Stimulated activated CD4-positive, alpha-beta T cell treated with anti-CD3 and anti-CD28 coated beads, Interleukin-15, amount 100 ng/mL, for 24 hours (primary cell): ENCODE data around the gene RTL3.
A peak's percentile ranks its signal among the peaks of the same experiment; 100 is the strongest.
"Not testable (repeated sequence)": the region's sequence is repeated elsewhere in the genome, so short reads cannot be mapped to it uniquely, and the experiment has no call there.

Experiments used
- DNase-seq: peaks from one replicate; pipeline ENCODE4 v3.0.0-alpha.2; 2020

The RTL3 gene, protein sequence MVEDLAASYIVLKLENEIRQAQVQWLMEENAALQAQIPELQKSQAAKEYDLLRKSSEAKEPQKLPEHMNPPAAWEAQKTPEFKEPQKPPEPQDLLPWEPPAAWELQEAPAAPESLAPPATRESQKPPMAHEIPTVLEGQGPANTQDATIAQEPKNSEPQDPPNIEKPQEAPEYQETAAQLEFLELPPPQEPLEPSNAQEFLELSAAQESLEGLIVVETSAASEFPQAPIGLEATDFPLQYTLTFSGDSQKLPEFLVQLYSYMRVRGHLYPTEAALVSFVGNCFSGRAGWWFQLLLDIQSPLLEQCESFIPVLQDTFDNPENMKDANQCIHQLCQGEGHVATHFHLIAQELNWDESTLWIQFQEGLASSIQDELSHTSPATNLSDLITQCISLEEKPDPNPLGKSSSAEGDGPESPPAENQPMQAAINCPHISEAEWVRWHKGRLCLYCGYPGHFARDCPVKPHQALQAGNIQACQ

DNA sequence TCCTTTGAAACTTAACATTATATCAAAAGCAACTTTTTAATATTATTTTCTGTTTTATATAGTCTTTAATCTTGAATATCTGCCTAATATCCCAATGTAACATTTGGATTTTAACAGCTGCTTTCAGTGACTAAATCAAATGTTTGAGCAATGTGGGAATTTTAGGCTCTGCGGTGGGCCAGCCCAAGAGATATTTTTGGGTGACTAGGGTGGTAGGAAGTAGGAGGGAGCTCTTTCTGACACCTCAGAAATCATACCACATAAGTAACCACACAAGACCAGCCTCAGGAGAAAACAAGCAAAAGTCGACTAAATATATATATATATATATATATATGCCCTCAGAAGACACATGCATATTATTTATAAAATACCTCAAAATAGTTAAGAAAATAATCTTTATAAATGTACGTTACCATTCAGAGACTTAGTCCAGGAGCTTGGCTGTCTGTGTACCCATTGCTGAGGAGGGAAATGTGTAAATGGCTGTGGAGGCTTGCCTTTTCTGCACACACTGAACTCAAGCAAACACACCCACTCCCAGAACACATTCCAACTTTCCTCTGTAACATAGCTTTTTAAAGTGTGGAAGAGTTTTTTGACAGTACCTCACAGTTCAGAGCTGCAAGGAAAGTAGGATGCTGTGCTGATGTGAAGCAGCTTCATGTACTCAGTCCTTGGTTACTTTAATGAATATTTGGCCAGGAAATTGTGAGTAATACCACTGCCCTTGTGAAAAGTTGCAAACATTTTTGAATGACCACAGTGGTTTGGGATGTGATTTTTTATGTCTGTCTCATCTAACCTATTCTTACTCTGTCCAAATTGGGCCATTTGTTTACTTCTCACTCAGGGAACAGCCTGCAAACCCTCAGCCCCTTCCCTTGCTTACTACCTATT, at the start of gene RTL3:
Gene RTL3 (minus strand): TSS at position 484 of the 900 bp plus-strand sequence. CDS start 908 bp downstream, outside the sequence.
- DNase-seq: no peak

DNA sequence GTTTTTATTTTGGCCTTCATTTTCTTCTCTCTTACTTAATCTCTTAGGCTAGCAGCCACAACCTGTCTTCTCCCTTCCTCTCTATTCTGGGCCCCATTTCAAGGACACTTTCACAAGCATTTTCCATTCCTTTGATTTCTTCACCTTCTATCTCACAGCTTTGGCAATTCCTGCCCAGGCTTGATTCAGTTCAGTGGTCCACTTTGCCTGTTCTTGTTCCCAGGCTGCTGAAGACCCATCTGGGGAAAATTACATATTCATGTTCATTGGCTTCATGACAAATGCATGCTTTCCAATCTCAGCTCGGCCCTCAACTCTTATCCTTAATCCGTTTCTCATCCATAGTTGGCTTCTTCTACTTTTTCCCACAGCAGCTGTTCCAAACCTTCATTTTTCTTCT, 49.7 kb upstream of the RTL3 start:
- no peak for DNase-seq

DNA sequence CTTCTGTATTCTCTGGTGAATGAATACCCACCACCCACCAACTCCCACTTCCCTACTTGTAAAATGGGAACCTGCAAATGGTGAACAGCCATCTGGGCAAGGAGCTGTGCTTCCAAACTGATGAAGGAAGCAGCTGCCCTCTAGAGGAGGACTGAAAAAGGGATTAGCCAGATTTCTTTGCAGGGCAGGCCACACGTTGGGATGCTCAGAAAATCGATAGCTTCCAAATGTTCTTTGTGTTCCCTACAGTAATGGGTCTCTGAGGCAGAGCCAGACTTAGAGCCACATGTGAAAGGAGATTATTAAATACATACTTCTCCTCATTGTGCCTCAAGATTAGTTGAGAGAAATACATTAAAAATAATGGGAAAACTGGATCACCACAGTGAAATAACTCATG, 49.1 kb upstream of the RTL3 start:
- peak; percentile 1 for DNase-seq

DNA sequence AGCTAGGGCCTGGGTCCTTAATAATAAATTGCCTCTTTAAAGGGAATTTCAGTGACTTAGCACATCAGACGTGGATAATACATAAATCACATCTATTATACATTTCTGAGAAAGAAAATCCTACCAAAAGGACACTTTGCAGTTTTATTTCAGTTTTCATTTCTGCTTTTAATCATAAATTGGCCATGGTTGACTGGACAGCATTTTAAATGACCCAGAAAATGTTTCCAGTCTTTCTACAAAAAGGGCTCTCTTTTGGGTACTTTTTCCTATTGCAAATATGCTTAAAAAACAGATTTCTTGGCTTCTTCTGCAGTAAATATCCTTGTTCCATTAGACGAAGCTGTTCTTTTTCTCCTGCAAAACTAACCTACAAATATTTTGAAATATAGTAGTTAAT, 46.9 kb upstream of the RTL3 start:
- DNase-seq: no peak

DNA sequence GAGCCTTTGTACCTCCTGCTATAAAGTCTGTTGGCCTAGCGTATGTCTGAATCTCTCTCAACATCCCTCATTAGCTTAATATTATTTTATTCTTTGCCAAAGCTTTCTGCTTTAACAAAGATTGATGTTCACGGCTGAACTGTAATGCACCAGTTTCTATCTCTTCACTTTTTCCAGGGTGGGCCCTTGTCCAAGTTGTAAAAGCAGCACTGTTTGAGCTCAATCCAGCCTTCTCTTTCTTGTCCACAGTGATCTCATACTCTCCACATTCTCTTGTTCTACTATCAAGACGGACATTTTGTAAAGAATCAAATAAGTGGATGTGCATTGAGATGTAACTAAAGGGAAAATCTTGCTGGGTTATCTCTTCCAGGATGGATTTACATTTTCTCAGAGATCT, 34.4 kb upstream of the RTL3 start:
- no peak for DNase-seq

DNA sequence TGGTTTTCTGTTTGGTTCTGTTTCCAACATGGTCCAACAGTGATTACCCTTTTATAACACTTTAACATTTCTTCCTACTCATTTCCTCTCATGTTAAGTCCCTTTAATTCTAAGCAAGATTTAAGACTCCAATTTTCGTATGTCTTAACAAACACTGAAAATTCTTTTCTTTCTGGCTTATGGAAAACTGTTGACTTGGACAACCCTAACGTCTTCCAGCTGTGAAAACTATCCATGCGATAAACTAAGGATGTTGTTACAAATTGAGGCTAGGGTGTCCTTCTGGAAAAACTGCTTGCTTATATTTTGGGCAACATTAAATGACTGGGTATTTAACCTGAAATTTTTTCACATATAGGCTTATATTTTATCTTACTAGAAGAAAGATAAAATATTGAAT, 33.9 kb upstream of the RTL3 start:
- DNase-seq: no peak

DNA sequence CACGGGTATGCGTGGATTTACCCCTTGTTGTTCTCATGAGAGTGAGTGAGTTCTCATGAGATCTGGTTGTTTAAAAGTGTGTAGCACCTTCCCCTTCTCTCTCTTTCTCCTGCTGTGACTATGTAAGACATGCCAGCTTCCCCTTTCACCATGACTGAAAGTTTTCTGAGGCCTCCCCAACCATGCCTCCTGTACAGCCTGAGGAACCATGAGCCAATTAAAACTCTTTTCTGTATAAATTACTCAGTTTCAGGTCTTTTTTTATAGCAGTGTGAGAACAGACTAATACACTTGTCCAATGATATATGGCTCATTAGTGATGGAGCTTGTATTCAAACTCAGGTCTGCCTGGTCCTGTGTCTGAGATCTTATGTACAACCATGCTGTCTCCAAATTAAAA, 28.5 kb upstream of the RTL3 start:
- no peak for DNase-seq

DNA sequence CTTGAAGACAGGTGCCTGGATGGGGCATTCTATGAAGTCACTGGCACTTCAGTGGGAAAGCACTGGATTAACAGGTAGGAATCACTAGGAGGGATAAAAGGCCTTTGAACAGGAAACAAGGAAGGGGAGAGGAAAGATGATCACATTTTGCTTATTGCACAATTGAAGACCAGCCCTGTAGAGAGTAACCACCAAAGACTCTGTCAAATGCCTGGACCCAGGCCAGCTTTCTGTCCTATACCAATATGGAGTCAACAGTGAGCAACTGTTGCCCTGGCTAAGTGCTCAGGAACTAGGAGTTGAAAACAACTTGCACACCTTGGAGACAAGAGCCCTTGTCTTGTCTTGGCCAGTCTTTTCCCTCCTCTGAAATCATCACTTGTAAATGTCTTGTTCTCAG, 14.1 kb upstream of the RTL3 start:
- no peak for DNase-seq

DNA sequence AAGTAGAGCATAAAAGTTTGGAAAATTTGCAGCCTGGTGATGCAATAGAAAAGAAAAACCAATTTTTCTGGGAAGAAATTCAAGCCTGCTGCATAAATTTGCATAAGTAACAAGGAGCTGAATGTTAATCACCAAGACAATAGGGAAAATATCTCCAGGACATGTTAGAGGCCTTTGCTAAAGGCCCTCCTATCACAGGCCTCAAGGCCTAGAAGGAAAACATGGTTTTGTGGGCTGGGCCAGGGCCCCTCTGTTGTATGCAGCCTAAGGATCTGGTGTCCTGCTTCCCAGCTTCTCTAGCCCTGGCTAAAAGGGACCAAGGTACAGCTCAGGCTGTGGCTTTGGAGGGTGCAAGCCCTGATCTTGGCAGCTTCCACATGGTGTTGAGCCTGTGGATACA, 6.2 kb upstream of the RTL3 start:
- DNase-seq: no peak

DNA sequence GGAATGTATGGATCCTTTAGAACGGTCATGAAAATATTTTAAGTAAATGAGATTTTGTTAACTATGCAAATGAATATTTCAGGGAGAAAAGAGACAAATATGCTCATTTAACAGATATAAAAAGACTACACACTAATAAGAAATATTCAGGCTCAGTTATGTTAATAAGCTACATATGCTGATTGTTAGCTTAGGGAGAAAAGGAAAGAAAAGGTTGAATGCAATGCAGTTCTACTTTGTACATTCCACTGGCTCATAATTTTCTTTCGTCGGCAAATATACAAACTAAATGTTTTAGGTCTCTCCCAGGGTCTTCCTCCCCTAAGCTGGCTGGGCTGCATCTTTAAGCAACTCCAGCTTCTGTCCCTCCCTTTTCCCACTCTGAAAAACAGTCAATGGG, 2.7 kb upstream of the RTL3 start:
- DNase-seq: no peak

DNA sequence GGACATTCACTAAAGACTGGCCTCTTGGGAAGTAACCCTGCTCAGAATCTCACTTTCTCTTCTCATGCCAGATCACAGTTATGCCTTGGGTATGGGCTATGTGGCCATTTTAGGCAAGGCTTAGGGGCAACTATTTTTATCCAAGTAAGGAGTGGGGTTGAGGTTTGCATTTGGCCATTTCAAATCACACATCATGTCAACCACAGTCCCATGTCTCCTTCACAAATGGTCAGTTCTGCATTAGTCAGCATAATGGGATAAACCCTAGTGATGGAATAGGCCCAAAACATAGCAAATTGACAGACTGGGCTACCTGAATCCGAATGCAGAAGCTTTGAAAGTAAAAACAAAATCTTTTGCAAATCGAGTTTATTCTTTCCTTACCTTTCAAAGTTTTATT, 827 bp upstream of the RTL3 start:
- DNase-seq: no peak

DNA sequence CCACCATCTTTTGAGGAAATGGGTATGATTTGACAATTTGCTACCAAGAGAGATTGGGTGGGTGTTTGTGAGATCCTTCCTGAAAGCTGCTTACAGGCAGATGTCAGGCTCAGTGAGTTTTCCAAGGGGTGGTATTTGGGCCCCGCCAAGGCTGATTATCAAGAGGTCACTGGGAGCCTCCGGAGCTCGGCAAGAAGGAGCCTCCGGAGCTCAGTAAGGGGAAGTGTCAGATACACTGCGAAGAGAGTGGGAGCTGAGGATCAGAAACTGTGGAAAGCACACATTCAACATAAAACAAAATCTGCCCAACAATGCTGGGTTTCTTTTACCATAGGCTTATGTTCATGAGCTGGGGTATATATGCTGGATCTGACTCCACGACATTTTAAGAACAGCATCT, 714 bp downstream of the RTL3 start:
- DNase-seq: no peak

DNA sequence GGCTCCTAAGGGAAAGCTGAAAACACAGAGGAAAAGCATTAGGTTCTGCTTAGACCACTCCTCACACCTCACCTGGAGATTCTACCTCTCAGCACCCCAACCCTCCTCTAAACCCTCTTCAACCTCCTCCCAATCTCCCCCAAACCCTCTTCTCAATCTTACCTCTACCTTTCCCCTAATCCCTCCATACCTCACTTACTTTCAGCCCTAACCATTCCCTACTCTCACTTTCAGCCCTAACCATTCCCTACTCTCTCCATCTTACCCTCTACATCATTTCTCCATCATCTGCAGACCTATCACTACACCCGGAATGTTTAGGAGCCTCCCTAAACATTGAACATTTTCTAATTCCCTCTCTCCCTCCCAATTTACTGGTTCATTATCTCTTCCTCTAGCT, 3.5 kb downstream of the RTL3 start:
- DNase-seq: no peak

DNA sequence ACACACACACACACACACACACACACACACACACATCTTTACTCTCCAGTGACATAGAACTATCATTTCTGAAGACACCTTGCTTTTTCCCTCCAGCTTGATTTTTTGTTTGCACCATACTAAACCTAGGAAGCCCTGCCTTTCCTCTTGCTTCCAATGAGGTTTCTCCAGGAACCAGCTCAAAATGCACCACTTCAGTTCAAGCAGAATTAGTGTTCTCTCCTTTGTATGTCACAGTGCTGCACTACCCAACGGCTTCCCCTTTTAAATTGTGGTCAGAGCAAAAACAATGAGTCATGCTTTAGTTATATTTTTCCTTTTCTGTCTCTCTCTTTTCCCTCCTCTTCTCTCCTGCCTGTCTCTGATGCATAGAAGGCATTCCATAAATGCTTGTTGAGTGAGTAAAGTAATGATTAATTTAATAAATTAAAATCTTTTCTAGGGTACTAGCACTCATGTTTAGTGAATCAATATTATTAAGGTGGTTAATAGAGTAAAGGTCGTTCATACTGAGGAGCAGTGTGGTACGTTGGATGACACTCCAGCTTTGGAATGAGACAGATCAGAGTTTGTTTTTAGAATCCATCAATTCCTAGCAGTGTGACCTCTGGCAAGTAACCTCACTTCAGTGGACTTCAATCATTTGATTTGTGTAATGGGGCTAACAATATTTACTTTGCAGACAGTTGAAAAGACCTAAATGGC, 5.9 kb downstream of the RTL3 start:
- DNase-seq: no peak

DNA sequence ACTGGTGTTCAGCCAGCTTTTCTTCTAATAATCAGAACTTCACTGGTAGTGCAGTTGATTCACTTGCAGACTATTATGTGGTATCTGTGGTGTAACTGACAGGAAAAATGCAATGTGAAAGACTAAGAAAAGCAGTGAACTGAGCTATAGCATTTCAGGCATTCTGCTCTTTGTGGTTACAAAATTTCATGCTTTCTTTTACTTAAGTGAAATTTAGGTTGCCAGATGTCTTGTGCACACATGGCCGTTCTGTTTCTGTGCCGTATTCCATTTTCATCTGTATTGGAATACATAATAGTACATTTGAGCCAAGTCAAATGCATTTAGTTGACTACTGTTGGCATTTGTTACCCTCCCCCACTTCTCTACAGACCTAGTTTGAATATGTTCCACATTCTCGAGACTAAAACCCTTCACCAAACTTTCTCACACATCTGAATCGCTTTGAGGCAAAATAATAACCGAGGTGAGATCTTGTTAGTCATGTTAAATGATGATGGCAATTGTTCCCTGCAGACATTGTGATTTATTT, 8.2 kb downstream of the RTL3 start:
- no peak for DNase-seq

DNA sequence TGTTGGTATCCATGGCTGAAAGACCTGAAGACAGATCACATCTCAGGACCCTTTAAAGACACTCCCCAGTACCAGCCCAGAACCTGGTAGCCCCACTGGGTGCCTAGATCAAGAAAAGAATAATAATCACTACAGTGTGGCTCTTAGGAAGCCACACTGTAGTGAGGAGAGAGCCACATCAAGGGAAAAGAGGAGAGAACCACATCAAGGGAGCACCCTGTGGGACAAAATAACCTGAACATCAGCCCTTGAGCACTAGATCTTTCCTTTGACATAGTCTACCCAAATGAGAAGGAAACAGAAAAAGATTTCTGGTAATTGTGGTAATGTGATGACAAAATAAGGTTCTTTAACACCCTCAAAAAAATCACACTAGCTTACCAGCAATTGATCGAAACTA, 15.3 kb downstream of the RTL3 start:
- DNase-seq: no peak

DNA sequence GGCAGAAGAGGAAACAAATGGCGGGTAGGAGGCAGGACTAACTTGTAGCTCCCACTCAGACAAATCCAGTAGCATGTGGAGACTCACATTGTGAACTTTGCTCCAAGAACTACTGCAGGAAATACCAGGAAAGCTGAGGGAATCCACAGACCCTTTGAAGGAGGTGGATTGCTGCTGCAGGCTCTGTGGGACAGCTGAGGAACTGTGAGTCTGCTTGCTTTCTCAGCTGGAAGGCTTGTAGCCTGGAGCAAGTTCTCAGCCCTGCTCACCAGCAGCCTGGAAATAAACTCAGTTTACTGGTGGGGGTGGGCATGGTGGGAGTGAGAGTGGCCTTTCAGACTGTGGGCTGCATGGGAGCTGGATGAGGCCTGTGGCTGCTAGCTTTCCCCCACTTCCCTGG, 16.0 kb downstream of the RTL3 start:
- DNase-seq: no peak

DNA sequence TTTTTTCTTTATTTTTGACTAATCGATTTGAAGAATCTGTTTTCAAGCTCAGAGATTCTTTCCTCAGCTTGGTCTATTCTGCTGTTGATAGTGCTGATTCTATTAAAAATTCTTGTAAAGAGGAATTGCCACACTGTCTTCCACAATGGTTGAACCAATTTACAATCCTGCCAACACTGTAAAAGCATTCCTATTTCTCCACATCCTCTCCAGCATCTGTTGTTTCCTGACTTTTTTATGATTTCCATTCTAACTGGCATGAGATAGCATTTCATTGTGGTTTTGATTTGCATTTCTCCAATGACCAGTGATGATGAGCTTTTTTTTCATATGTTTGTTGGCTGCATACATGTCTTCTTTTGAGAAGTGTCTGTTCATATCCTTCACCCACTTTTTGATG, 23.0 kb downstream of the RTL3 start:
- not testable (repeated sequence) for DNase-seq

DNA sequence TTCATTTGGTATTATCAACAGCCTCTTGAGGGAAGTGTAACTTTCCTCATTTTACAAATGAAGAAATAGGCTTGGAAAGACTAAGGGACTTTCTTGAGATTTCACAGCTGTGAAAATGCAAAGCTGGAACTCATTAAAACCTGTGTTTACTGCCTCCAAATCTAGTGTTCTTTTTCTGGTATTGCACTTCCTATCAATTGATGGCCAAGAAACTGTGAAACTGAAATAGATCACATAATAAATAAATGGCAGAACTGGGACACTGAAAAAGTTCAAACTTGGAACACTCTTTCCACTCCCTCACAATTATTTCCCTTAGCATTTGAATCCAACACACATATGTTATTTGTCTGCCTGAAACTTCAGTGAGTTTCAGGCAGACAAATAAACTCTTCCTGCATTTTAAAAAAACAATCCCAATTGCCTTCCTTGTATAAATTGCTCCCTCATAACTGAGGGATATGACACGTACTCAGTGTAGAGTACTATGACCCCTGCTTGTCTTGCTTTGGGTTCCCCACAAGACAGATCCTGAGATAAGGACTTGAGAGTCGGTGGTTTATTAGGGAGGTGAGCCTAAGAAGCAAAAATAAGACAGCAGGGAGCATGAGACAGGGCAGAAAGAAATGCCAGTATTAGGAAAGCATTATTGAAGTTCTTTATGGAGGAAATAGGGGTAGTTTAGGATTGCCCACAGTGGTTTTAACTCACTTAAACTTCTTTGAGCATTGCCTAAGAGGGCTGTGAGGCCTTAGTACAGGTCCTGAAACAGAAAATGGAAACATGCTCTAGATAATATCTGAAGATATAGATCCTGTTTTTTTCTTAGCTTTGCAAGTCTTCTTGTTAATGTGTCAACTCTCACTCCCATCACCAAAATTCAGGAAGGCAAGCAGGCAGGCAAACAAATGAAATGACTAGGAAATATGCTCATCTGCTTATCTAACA, 33.9 kb downstream of the RTL3 start:
- DNase-seq: no peak

DNA sequence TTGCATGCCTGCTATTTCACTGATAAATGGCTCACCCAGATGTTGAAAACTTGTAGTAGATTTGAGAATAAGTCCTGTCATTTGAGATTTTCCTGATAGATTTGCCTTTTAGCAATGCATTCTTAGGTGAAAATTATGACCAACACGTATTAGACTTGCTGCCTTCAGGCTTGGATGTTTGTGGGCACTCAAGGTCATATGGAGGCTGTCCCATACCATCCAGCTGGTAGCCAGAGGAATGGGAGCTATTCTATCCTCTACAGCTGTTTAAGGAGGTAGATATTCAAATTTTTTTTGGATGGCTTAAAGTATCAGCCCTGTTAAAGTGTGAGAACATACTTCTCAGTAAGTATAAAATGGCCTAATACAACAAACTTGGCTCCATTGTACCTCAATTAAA, 34.7 kb downstream of the RTL3 start:
- no peak for DNase-seq

DNA sequence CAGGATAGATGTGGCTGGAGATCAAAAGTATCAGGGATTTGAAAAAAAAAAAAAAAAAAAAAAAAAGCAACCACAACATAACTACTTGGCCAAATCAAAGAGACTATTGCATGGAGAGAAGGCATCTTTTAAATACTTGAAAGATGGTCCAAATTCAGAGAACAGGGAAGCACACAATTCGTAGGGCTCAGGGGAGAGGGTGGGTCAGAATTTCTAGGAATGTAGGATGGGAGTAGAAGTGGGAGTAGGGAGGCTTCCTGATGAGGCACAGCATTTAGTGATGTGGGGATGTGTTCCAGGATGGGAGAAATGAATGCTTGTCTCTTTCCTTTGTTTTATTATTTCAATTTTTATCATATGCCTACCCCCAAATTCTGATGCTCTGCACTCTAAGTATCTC, 36.3 kb downstream of the RTL3 start:
- no peak for DNase-seq

DNA sequence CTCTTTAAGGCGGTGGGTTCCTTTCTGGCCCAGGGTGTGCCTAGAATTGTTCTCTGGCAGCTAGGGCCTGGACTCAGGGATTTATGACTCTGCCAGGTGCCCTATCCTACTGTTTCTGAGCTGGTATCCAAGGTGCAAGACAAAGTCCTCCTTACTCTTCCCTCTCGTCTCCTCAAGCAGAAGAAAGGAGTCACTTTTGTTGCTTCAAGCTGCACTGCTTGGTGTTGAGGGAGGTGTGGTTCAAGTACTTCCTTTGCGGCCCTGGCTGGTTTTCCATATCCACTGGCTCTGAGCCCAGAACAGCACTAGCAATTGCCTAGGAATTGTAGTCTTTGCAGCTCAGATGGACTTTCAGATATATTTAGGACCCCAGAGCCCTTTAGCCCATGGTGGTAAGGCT, 39.3 kb downstream of the RTL3 start:
- no peak for DNase-seq
